Naive B cell (primary cell): Measurements from ENCODE around the gene SLC2A1. TPM values are rescaled to one million over a fixed set of nuclear protein-coding genes. Genes with fewer than 3 reads are reported as not detected.

ENCODE experiments used
- ATAC-seq, 2 donors: fragments of 150-1000 bp; cut with Tn5 transposase; 2 replicates each; pipeline ENCODE4 v1.10.0; 2021; ENCODE audit warnings: low read depth in 2 of 2, mild to moderate bottlenecking in 2 of 2, moderate library complexity in 2 of 2
- DNase-seq: peaks from one replicate; pipeline ENCODE4 v3.0.0; 2022
- H3K27ac Mint-ChIP-seq, 6 donors: one replicate each; pipeline ENCODE4 v1.8.0; 2020 to 2022; ENCODE audit warnings: mild to moderate bottlenecking in 6 of 6, mixed read lengths in 6 of 6, moderate library complexity in 5 of 6, inconsistent platforms in 2 of 6
- H3K27me3 Mint-ChIP-seq, 3 donors: one replicate each; pipeline ENCODE4 v1.8.0; 2021 to 2022; ENCODE audit warnings: mixed read lengths in 3 of 3, mild to moderate bottlenecking in 1 of 3
- H3K36me3 Mint-ChIP-seq, 2 donors: one replicate each; pipeline ENCODE4 v1.8.0; 2020 to 2022; ENCODE audit warnings: mixed read lengths in 2 of 2, inconsistent platforms in 1 of 2, mild to moderate bottlenecking in 1 of 2
- H3K4me1 Mint-ChIP-seq, 3 donors: one replicate each; pipeline ENCODE4 v1.8.0; 2020 to 2022; ENCODE audit warnings: mixed read lengths in 3 of 3, inconsistent platforms in 1 of 3, mild to moderate bottlenecking in 1 of 3, moderate library complexity in 1 of 3
- H3K4me3 Mint-ChIP-seq, 8 donors: one replicate each; pipeline ENCODE4 v1.8.0; 2020 to 2022; ENCODE audit warnings: mild to moderate bottlenecking in 8 of 8, mixed read lengths in 8 of 8, moderate library complexity in 8 of 8, inconsistent platforms in 2 of 8
- H3K9me3 Mint-ChIP-seq, 7 donors: one replicate each; pipeline ENCODE4 v1.8.0; 2020 to 2022; ENCODE audit warnings: mixed read lengths in 7 of 7, mild to moderate bottlenecking in 5 of 7, inconsistent platforms in 2 of 7, moderate library complexity in 1 of 7
- polyA plus RNA-seq, 6 donors: library from polyadenylated mRNA; unstranded; fragments of 300-500 nt; fragmentation: Illumina TruSeq; gene quantifications; one replicate each; pipeline ENCODE4 v1.2.3, GENCODE V29; 2021; ENCODE audit warnings: low read depth in 6 of 6

The SLC2A1 gene
- polyA plus RNA-seq, 6 donors from 2014 or later = 58.4 to 125 (median 89.7) TPM

DNA sequence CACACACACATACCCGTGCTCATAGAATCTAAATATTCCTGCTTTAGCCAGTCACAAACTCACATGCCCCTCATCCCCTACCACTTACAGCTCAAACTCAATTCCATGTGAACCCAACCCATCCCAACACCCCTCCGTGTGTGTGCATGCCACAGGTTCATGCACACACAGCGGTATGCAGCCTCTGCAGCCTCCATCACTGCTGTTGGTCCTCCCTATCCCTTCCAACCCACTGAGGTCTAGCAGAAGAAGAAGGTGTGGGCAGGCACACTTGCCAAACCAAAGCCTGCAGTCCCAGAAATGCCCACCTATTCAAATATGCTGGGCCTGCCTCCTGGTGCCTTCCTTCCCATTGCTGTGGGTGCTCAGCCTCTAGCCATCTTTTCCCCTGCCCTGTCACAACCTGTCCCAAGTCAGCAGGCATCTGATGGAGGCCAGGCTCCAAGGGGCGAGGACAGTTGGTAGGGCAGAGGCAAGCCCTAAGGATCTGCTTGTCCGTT lies 26.2 kb downstream of the SLC2A1 start:
- H3K36me3 Mint-ChIP-seq = peaks cover 20 to 21% of the 10 kb centered on the region in 2 donors
- DNase-seq = no peak
- no peaks in the 10 kb centered on the region for H3K27me3 Mint-ChIP-seq
- ATAC-seq = no peak
- no peaks in the 10 kb centered on the region for H3K9me3 Mint-ChIP-seq
- peak overlapping the region; percentile 80 to 96 (median 85) for H3K4me3 Mint-ChIP-seq
- peaks cover 73 to 96% (median 84%) of the 10 kb centered on the region in 3 donors for H3K4me1 Mint-ChIP-seq
- peak overlapping the region; percentile 94 to 100 (median 98) for H3K27ac Mint-ChIP-seq

DNA sequence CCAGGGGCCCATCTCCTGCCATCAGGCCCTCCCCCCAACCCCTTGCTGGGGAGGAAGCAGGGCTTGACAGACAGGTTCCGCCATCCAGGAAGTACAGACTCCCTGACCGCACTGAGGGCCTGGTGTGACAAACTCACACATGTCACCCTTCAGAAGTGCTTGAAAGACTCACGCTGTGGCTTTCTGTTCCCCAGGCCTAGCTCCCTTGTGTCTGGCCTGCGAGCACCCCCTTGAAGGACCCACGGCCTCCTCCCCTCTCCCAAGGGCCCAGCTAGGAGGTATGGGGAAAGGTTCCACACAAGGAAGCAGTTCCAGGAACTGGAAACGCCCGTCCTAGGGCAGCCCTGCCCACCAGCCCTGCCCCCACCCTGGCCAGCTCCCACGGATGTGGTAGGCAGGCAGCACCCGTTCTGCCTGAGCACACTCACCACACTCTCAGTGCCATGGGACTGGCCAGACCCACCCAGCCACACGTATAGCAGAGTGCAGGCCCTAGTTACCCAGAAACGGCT lies 26.7 kb downstream of the SLC2A1 start:
- Mint-ChIP-seq H3K4me3 (peak overlapping the region; percentile 80 to 96 (median 85)), H3K27ac (peak overlapping the region; percentile 94 to 100 (median 98)), H3K27me3 (no peaks in the 10 kb centered on the region), H3K9me3 (no peaks in the 10 kb centered on the region), H3K4me1 (peaks cover 70 to 94% (median 82%) of the 10 kb centered on the region in 3 donors), H3K36me3 (peaks cover 18 to 25% of the 10 kb centered on the region in 2 donors)
- ATAC-seq (peak; percentile 67 to 68), DNase-seq (peak; percentile 89)

DNA sequence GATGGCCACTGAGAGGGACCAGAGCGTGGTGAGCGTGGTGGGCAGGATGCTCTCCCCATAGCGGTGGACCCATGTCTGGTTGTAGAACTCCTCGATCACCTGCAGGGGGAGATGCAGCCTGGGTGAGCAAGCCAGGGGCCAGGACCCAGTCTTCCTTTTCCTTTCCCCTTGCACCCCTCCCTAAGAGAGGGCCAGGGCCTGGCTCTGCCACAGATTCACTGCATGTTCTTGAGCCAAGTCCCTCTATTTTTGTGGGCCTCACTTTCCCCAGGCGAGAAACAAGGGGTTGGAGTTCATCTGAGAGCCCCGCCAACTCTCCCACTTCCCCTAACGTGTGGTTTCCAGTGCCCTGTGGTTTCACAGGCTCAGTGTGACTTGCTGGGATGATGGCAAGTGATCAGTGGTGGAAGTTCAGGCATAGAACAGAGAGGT lies 27.5 kb downstream of the SLC2A1 start:
- Mint-ChIP-seq H3K9me3 (no peaks in the 10 kb centered on the region), H3K4me1 (peaks cover 64 to 86% (median 78%) of the 10 kb centered on the region in 3 donors), H3K27me3 (no peaks in the 10 kb centered on the region), H3K4me3 (peak overlapping the region; percentile 80 to 96 (median 85)), H3K36me3 (peaks cover 18 to 25% of the 10 kb centered on the region in 2 donors), H3K27ac (peak overlapping the region; percentile 94 to 100 (median 98))
- ATAC-seq (peak; percentile 16 to 22), DNase-seq (peak; percentile 71)

DNA sequence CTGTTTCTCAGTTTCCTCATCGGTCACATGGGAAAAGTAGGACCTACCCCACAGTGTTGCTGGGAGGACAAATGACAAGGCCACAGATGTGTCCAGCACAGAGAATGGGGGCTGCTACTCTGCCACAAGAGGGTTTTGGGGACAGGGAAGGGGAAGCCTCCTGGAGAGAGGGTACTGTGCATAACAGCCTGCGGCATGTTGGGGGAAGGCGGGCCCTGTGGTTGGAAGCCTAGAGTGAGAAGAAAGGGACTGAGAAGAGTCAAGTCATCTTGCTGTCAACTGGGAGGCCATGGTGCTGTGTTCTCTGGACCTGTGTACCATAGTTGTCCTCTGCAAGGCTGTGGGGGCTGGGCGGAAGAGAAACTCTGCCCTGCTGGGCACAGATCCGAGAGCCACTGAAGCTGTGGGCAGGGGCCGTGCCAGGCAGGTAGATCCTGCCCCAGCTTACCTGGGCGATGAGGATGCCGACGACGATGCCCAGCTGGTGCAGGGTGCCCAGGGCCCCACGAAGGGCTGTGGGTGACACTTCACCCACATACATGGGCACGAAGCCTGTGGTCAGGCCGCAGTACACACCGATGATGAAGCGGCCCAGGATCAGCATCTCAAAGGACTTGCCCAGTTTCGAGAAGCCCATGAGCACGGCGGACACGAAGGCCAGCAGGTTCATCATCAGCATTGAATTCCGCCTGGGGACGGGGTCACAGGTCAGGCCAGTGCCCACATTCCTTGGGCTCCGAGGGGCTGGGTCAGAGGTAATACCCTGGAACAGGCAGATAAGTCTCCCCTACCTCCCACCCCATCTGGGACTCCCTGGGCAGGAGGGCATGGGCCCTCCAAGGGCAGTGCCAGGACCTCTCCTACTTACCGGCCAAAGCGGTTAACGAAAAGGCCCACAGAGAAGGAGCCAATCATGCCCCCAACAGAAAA lies 28.2 kb downstream of the SLC2A1 start:
- no peak for DNase-seq
- Mint-ChIP-seq H3K36me3 (peaks cover 18 to 25% of the 10 kb centered on the region in 2 donors), H3K27ac (peak overlapping the region; percentile 94 to 100 (median 98)), H3K9me3 (no peaks in the 10 kb centered on the region), H3K27me3 (no peaks in the 10 kb centered on the region), H3K4me3 (peak overlapping the region; percentile 12 to 92 (median 82)), H3K4me1 (peaks cover 64 to 83% (median 77%) of the 10 kb centered on the region in 3 donors)
- ATAC-seq = no peak

DNA sequence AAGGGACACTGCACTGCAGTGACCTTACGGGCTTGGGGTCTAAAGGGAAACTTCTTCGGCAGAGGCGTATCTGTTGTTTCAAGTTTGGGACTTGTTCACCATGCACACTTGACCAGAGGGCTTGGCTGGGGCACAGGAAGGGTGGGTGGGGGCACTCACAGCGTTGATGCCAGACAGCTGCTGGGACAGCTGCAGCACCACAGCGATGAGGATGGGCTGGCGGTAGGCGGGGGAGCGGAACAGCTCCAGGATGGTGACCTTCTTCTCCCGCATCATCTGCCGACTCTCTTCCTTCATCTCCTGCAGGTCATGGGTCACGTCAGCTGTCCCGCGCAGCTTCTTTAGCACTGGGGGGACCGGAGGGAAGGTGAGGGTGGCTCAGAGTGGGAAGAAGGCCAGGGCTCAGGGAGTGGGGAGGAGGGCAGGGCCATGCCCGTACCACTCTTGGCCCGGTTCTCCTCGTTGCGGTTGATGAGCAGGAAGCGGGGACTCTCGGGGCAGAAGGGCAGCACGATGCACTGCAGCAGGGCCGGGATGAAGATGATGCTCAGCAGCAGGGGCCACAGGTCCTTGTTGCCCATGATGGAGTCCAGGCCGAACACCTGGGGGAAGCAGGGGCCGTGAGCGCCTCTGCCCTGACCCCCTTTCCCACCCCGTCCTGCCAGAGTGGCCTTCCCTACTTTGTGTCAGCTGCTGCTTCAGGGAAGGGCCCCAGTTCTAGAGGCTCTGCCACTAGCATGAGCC lies 29.1 kb downstream of the SLC2A1 start:
- Mint-ChIP-seq H3K4me3 (peak overlapping the region in 4 of 8 donors; percentile 29 to 48 (median 40)), H3K36me3 (peaks cover 18 to 25% of the 10 kb centered on the region in 2 donors), H3K9me3 (no peaks in the 10 kb centered on the region), H3K27ac (peak overlapping the region; percentile 58 to 98 (median 77)), H3K4me1 (peaks cover 62 to 83% (median 75%) of the 10 kb centered on the region in 3 donors), H3K27me3 (no peaks in the 10 kb centered on the region)
- ATAC-seq (no peak), DNase-seq (no peak)

DNA sequence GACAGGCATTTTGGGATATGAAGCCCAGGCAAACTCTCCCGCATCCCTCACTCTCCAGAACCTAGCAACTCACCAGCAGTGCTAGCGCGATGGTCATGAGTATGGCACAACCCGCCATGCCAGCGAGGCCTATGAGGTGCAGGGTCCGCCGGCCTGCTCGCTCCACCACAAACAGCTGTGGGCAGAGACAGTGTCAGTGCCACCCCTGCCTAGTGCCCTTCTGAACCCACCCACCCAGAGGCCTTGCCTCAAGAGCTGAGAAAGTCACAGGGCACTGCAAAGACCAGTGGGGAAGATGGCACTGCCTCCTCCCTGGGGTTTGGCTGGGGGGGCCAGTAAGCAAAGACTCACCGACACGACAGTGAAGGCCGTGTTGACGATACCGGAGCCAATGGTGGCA lies 29.8 kb downstream of the SLC2A1 start:
- peaks cover 18 to 25% of the 10 kb centered on the region in 2 donors for H3K36me3 Mint-ChIP-seq
- DNase-seq = no peak

GRCh38 chr1:42927920-42928505 lies 30.7 kb downstream of the SLC2A1 start:
- peak overlapping the region in 3 of 8 donors; percentile 31 to 70 (median 32) for H3K4me3 Mint-ChIP-seq
- no peaks in the 10 kb centered on the region for H3K27me3 Mint-ChIP-seq
- no peaks in the 10 kb centered on the region for H3K9me3 Mint-ChIP-seq
- peaks cover 51 to 80% (median 71%) of the 10 kb centered on the region in 3 donors for H3K4me1 Mint-ChIP-seq
- no peak for DNase-seq
- no peak for ATAC-seq
- H3K27ac Mint-ChIP-seq = peak overlapping the region in 3 of 6 donors; percentile 64 to 94 (median 89)
- peaks cover 18 to 25% of the 10 kb centered on the region in 2 donors for H3K36me3 Mint-ChIP-seq

More for the DNA sequence above, 29.8 kb downstream of the SLC2A1 start:
- ATAC-seq = no peak
- Mint-ChIP-seq H3K27me3 (no peaks in the 10 kb centered on the region), H3K9me3 (no peaks in the 10 kb centered on the region), H3K4me1 (peaks cover 55 to 82% (median 73%) of the 10 kb centered on the region in 3 donors), H3K4me3 (peak overlapping the region in 2 of 8 donors; percentile 48 to 49), H3K27ac (peak overlapping the region in 5 of 6 donors; percentile 65 to 88 (median 84))

- H3K27ac Mint-ChIP-seq = peak overlapping the region; percentile 26 to 94 (median 86)
- no peaks in the 10 kb centered on the region for H3K27me3 Mint-ChIP-seq
- ATAC-seq (no peak), DNase-seq (no peak)
- H3K36me3 Mint-ChIP-seq = peaks cover 18 to 25% of the 10 kb centered on the region in 2 donors
- H3K4me3 Mint-ChIP-seq = peak overlapping the region in 3 of 8 donors; percentile 31 to 84 (median 32)
- peaks cover 50 to 80% (median 71%) of the 10 kb centered on the region in 3 donors for H3K4me1 Mint-ChIP-seq
- no peaks in the 10 kb centered on the region for H3K9me3 Mint-ChIP-seq
These were observed 31.3 kb downstream of the SLC2A1 start for GRCh38 chr1:42927274-42927841.

DNA sequence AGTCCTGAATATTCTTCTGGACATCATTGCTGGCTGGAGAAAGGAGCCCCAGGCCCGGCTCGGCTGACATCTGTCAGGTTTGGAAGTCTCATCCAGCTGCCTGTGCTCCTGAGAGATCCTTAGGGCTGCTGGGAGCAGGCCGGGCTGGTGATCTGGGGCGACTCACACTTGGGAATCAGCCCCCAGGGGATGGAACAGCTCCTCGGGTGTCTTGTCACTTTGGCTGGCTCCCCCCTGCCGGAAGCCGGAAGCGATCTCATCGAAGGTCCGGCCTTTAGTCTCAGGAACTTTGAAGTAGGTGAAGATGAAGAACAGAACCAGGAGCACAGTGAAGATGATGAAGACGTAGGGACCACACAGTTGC lies 31.8 kb downstream of the SLC2A1 start:
- H3K27me3 Mint-ChIP-seq = no peaks in the 10 kb centered on the region
- peaks cover 18 to 25% of the 10 kb centered on the region in 2 donors for H3K36me3 Mint-ChIP-seq
- H3K27ac Mint-ChIP-seq = peak overlapping the region; percentile 42 to 98 (median 77)
- no peak for ATAC-seq
- peaks cover 45 to 75% (median 66%) of the 10 kb centered on the region in 3 donors for H3K4me1 Mint-ChIP-seq
- H3K4me3 Mint-ChIP-seq = no peak overlapping the region
- H3K9me3 Mint-ChIP-seq = no peaks in the 10 kb centered on the region
- DNase-seq = no peak

- Mint-ChIP-seq H3K27me3 (no peaks in the 10 kb centered on the region), H3K36me3 (peaks cover 18 to 25% of the 10 kb centered on the region in 2 donors), H3K9me3 (no peaks in the 10 kb centered on the region), H3K4me1 (peaks cover 42 to 70% (median 61%) of the 10 kb centered on the region in 3 donors), H3K4me3 (peak overlapping the region in 4 of 8 donors; percentile 54 to 95 (median 90)), H3K27ac (peak overlapping the region in 5 of 6 donors; percentile 42 to 99 (median 94))
- ATAC-seq (no peak), DNase-seq (no peak)
These were observed 32.3 kb downstream of the SLC2A1 start for GRCh38 chr1:42926235-42926878.

DNA sequence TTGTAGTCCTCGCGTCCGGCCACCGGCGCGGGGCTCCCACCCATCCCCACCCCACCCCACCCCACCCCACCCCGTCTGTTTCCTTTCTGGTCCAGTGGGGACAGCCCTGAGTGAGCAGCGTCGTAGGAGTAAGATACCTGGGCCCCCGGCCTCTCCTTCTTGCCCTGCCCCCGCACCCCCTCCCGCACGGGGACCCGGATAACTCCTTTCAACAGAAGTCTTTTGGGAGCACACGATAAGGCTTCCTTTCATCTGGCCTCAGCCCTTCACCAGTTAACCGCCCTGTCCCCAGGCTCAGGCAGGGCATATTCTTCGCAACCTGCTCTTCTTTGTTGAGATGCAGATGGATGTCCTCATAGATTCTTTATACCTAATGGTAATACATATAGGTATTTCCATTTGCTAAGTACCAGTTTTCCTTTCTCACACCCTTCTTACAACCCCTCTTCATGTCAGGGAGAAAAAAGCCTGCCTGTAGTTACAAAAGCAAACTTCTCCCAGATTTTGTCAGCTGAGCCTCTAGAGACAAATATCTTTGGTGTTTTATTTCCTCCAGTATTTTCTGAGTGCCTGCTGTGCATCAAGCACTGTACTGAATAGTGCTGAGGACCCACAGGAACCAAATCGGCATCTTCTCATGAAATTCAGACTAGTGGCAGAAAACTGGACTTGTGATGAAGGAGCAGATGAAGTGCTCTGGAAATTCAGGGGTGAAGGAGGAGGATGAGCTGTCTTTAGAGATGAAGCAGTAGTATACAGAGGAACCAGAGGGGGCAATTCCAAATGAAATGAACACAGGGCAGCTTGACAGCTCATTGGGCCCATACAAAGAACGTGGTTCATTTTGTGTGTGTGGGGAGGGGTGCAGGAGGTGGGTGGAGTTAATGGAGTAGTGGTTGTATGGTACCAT lies 33.6 kb downstream of the SLC2A1 start:
- no peak for ATAC-seq
- no peak for DNase-seq
- peak overlapping the region; percentile 79 to 98 (median 92) for H3K4me3 Mint-ChIP-seq
- no peaks in the 10 kb centered on the region for H3K27me3 Mint-ChIP-seq
- peaks cover 18 to 25% of the 10 kb centered on the region in 2 donors for H3K36me3 Mint-ChIP-seq
- peaks cover 34 to 58% (median 49%) of the 10 kb centered on the region in 3 donors for H3K4me1 Mint-ChIP-seq
- peak overlapping the region; percentile 94 to 99 (median 98) for H3K27ac Mint-ChIP-seq
- H3K9me3 Mint-ChIP-seq = no peaks in the 10 kb centered on the region
